Astrocyte of the spinal cord (primary cell): ENCODE data around the gene NTNG1.
A peak's percentile ranks its signal among the peaks of the same experiment; 100 is the strongest.

ENCODE experiments used
- DNase-seq: peaks from one replicate; pipeline ENCODE4 v3.0.0; 2011; ENCODE audit warnings: low read depth, low spot score
- H3K4me3 ChIP-seq: 2 replicates; pipeline ENCODE4 v1.5.1; 2011; ENCODE audit warnings: low read depth, mild to moderate bottlenecking, low read length, moderate library complexity
- CTCF ChIP-seq: IDR thresholded peaks from 2 replicates; pipeline ENCODE4 v1.5.1; 2012; ENCODE audit warnings: low read depth, mild to moderate bottlenecking, low read length, inconsistent platforms
- in situ Hi-C: cut with HindIII; loops from 2 replicates; pipeline ENCODE4 v1.10.0; 2017; ENCODE audit warnings: low sequenced_read_pairs

Gene NTNG1

GRCh38 chr1:107529511-107530149 is 388.8 kb downstream of the NTNG1 start:
- peak; percentile 83 for TF ChIP-seq CTCF
- DNase-seq = peak; percentile 63
- in situ Hi-C loops = no loop called here
- no peak overlapping the region for H3K4me3 ChIP-seq

- H3K4me3 ChIP-seq = no peak overlapping the region
- no peak for TF ChIP-seq CTCF
- in situ Hi-C loops = no loop called here
- peak; percentile 13 for DNase-seq
These were observed 389.7 kb downstream of the NTNG1 start for GRCh38 chr1:107530543-107530942.

- in situ Hi-C loops = no loop called here
- DNase-seq = no peak
- TF ChIP-seq CTCF = no peak
- H3K4me3 ChIP-seq = no peak overlapping the region
These were observed 390.4 kb downstream of the NTNG1 start for GRCh38 chr1:107531065-107531908.

- H3K4me3 ChIP-seq = no peak overlapping the region
- no peak for DNase-seq
- TF ChIP-seq CTCF = no peak
- in situ Hi-C loops = no loop called here
These were observed 391.5 kb downstream of the NTNG1 start for GRCh38 chr1:107532318-107532717.
